Stimulated activated naive CD4-positive, alpha-beta T cell treated with Interleukin-2 at 50 U/mL for 16 hours (primary cell): ENCODE measurements around the gene TMEM59L.

Source experiments
- DNase-seq: peaks from one replicate; lab custom pipeline; 2025; lab: John Stamatoyannopoulos, UW

Gene TMEM59L

GRCh38 chr19:18659281-18660050 is 46.8 kb downstream of the TMEM59L start:
- no peak for DNase-seq

DNA sequence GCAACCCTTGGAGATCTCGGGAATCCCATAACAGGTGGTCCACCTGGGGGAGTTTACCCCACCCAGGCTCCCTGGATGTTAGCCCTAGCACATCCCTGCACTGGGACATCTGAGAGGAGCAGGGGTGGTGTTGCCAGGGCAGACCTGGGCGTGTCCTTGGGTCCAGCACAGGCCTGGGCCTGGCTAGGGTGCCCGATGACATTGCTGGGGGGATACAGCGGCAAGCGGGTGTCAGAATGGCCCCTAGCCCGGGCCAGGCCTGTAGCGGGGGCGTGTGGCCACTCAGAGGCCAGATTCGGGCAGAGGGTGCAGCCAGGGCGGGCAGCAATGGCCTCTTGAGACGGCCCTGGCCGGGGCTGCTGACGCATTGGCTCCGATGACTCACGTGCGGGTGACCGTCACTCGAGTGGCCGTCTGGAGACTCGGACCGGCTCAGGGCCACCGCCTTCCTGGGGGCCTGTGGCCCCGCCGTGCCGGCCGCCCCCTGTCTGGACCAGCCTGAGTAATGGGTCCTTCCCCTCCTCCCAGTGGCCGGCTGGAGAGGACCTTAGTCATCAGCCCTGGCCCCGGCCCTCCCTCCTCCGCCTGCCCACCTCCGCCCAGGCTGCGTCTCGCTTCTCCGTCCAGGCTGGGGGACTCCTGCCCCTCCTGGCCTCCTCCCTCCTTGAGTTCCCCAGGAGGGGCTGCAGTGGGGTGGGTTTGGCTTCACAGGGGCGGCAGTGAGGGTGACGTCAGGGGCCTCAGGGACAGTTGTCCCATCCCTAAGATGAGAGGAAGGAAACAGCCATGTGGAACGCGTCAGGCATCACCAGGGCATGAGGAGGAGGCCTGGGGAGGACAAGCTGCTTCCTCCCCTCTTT is 47.6 kb downstream of the TMEM59L start:
- DNase-seq: no peak

- no peak for DNase-seq
These were observed 48.4 kb downstream of the TMEM59L start for GRCh38 chr19:18660939-18661670.

- DNase-seq: no peak
These were observed 50.5 kb downstream of the TMEM59L start for GRCh38 chr19:18662972-18663732.

- DNase-seq: no peak
These were observed 51.4 kb downstream of the TMEM59L start for GRCh38 chr19:18663940-18664530.

DNA sequence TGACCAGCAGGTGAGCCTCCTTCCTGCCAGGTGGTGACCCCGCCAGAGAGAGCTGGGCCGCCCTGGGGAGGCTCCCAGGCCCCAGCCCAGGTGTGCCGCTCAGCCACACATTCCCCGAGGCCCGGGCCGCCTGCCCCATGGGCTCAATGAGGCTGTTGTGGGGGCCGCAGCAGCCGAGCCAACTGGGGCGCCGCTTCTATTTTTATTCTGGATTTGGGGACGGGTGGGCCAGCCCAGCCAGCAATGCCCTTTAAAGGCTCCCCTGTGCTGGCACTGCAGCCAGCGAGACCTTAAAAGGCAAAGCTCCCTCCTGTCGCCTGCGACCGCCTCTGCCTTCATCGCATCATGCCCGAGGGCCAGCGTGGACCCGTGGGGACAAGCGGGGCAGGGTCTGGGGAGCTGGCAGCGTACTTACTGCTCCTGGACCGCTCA is 53.1 kb downstream of the TMEM59L start:
- DNase-seq: no peak

DNA sequence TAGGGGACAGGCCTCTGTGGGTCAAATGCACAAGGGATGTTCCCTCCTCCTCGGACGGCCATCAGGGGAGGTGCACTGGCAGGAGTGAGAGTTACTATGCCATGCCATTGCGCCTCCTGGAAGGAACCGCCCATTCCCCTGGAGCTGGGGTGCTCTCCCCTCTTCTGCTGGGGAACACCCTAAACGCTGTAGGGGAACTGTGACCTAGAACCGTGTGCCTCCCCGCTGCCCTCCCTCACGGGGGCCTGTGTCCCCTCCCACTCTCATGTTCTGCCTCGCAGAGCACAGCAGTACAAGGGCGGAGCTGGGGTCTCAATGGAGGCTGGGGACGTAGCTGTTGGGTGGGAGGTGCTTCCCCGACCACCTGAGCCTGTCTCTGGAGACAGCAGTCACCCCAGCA is 53.6 kb downstream of the TMEM59L start:
- no peak for DNase-seq

- no peak for DNase-seq
These were observed 54.1 kb downstream of the TMEM59L start for GRCh38 chr19:18666784-18667183.

- no peak for DNase-seq
These were observed 55.0 kb downstream of the TMEM59L start for GRCh38 chr19:18667531-18668251.

- DNase-seq: no peak
These were observed 55.6 kb downstream of the TMEM59L start for GRCh38 chr19:18668252-18668631.

GRCh38 chr19:18668744-18669523 is 56.3 kb downstream of the TMEM59L start:
- DNase-seq: no peak

GRCh38 chr19:18669524-18669817 is 56.8 kb downstream of the TMEM59L start:
- no peak for DNase-seq

DNA sequence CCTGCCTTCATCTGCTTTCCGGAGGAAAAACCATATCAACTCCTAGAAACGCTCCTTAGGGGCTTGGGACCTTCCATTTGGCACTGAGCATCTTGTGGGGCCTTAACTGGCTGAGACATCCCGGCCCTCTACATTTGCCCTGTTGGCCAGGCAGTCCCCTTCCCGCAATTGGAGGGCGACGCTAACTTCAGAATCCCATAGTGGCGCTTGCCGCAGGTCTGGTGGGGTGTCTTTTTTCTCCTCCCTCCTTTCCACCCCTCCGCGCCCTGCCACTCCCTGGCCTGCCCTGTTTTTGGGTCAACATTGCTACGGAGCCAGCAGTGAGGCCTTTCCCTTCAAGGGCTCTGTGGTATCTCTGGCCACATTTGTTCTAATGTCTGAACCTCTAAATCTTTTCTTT is 57.2 kb downstream of the TMEM59L start:
- no peak for DNase-seq

GRCh38 chr19:18670312-18670711 is 57.6 kb downstream of the TMEM59L start:
- no peak for DNase-seq
